ENCODE results near the gene SLC7A6OS.

SLC7A6OS gene

DNA sequence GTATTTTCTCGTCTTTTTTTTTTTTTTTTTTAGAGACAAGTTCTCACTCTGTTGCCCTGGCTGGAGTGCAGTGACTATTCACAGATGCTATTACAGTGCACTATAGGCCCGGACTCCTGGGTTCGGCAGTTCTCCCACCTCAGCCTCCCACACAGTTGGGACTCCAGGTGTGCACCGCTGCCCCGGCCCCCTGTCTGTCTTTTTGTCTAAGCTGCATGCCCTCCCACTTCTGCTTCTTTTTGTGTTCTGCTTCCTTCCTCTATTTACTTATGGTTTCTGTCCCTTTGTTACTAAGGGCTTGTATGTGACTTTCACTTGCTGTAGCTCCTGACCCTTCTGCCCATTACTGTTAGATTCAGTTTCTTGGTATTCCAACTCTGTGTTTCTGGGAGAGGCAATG, 25.9 kb downstream of the SLC7A6OS start:
- Histone ChIP-seq H3K27me3 (ENCODE audit: insufficient read depth, low read depth) (no peaks in the 10 kb centered on the region), H3K9ac (no peak overlapping the region), H3K4me2 (peak overlapping the region; percentile 64; the same call in 1 of the 2 replicates), H3K27ac (peak overlapping the region; percentile 19; the same call in 1 of the 2 replicates), H3K4me3 (IDR thresholded peaks at IDR 0.05; ENCODE audit: insufficient read depth, low read depth, low read length) (no peak overlapping the region), H2AFZ (ENCODE audit: low read depth) (no peak overlapping the region), H3K79me2 (ENCODE audit: insufficient read depth, low read depth) (peaks cover 18% of the 10 kb centered on the region; the same call in 1 of the 2 replicates), H3K4me1 (ENCODE audit: low read depth, poor library complexity, severe bottlenecking) (peaks cover 63% of the 10 kb centered on the region), H4K20me1 (ENCODE audit: insufficient read depth) (peaks cover 4% of the 10 kb centered on the region; the same call in 1 of the 2 replicates), H3K36me3 (ENCODE audit: insufficient read depth) (no peaks in the 10 kb centered on the region; the same call in 1 of the 2 replicates)
- TF ChIP-seq, protein P1, sequence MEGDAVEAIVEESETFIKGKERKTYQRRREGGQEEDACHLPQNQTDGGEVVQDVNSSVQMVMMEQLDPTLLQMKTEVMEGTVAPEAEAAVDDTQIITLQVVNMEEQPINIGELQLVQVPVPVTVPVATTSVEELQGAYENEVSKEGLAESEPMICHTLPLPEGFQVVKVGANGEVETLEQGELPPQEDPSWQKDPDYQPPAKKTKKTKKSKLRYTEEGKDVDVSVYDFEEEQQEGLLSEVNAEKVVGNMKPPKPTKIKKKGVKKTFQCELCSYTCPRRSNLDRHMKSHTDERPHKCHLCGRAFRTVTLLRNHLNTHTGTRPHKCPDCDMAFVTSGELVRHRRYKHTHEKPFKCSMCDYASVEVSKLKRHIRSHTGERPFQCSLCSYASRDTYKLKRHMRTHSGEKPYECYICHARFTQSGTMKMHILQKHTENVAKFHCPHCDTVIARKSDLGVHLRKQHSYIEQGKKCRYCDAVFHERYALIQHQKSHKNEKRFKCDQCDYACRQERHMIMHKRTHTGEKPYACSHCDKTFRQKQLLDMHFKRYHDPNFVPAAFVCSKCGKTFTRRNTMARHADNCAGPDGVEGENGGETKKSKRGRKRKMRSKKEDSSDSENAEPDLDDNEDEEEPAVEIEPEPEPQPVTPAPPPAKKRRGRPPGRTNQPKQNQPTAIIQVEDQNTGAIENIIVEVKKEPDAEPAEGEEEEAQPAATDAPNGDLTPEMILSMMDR (conservative IDR thresholded peaks at IDR 0.05; ENCODE audit: low read depth, low read length) = no peak

DNA sequence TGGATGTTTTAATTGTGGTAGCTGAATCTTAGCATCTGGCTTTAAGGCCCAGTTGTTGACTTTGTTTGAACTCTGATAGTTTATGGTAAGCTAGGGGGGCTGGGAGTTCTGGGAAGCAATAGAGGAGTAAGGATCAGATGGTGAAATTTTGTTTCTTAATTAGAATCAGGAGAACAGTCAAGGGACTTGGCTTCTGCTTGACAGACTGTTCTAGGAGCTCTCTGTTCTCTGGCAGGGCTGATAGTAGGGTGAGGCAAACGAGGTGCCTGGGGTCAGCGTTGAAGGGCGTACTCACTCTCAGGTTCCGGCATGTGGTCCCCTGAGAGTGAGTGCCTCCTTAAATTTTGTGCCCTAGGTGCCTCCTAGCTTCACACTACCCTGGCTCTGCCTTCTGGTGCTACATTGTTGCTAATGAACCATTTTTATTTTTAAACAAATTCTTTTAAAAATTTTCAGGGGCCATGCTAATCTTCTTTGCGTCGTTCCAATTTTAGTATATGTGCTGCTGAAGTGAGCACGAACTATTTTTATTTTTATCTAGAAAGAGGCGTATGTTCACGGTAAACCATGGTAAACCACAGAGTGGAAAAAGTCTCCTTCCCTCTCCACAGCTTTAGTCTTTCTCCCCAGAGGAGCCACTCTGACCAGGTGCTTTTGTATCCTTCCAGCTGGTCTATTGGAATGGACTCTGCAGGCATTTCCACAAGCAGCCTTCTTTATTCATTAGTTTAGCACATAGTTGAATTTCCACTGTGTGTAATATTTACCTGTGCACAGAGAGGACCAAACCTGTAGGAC, 26.7 kb downstream of the SLC7A6OS start:
- Histone ChIP-seq H3K79me2 (ENCODE audit: insufficient read depth, low read depth) (peaks cover 26% of the 10 kb centered on the region; the same call in 1 of the 2 replicates), H3K27me3 (ENCODE audit: insufficient read depth, low read depth) (no peaks in the 10 kb centered on the region), H3K4me3 (IDR thresholded peaks at IDR 0.05; ENCODE audit: insufficient read depth, low read depth, low read length) (no peak overlapping the region), H3K27ac (peak overlapping the region; percentile 10; the same call in 1 of the 2 replicates), H3K4me2 (peak overlapping the region; percentile 64; the same call in 1 of the 2 replicates), H3K36me3 (ENCODE audit: insufficient read depth) (no peaks in the 10 kb centered on the region; the same call in 1 of the 2 replicates), H4K20me1 (ENCODE audit: insufficient read depth) (peaks cover 4% of the 10 kb centered on the region; the same call in 1 of the 2 replicates), H3K9ac (no peak overlapping the region), H3K4me1 (ENCODE audit: low read depth, poor library complexity, severe bottlenecking) (peaks cover 63% of the 10 kb centered on the region), H2AFZ (ENCODE audit: low read depth) (no peak overlapping the region)
- TF ChIP-seq, protein P1 (conservative IDR thresholded peaks at IDR 0.05; ENCODE audit: low read depth, low read length) = no peak

DNA sequence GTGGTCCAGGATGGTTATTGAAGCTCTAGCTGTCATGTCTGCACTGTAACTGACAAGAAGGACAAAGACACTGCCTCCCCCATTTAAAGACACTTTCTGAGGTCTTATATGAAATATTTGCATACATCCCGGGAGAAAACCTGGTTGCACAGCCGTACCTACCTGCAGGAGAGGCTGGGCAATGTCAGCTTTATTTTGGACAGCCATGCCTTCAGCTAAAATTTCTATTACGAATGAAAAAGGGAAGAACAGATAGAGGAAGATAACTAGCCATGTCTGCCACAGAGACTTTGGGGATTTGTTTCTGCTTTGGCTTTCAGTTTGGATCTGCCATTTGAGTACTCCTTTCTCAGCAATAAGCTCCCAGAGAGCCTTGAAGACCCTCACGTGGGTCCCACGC, 27.4 kb downstream of the SLC7A6OS start:
- TF ChIP-seq, protein P1 (conservative IDR thresholded peaks at IDR 0.05; ENCODE audit: low read depth, low read length) = no peak
- peak overlapping the region; percentile 10; the same call in 1 of the 2 replicates for H3K27ac ChIP-seq
- H3K4me2 ChIP-seq = peak overlapping the region; percentile 64; the same call in 1 of the 2 replicates
- H3K9ac ChIP-seq = no peak overlapping the region
- no peaks in the 10 kb centered on the region; the same call in 1 of the 2 replicates for H3K36me3 ChIP-seq (ENCODE audit: insufficient read depth)
- no peak overlapping the region for H2AFZ ChIP-seq (ENCODE audit: low read depth)
- peaks cover 26% of the 10 kb centered on the region; the same call in 1 of the 2 replicates for H3K79me2 ChIP-seq (ENCODE audit: insufficient read depth, low read depth)
- H3K4me3 ChIP-seq (IDR thresholded peaks at IDR 0.05; ENCODE audit: insufficient read depth, low read depth, low read length) = no peak overlapping the region
- peaks cover 63% of the 10 kb centered on the region for H3K4me1 ChIP-seq (ENCODE audit: low read depth, poor library complexity, severe bottlenecking)
- H3K27me3 ChIP-seq (ENCODE audit: insufficient read depth, low read depth) = no peaks in the 10 kb centered on the region
- H4K20me1 ChIP-seq (ENCODE audit: insufficient read depth) = peaks cover 4% of the 10 kb centered on the region; the same call in 1 of the 2 replicates

DNA sequence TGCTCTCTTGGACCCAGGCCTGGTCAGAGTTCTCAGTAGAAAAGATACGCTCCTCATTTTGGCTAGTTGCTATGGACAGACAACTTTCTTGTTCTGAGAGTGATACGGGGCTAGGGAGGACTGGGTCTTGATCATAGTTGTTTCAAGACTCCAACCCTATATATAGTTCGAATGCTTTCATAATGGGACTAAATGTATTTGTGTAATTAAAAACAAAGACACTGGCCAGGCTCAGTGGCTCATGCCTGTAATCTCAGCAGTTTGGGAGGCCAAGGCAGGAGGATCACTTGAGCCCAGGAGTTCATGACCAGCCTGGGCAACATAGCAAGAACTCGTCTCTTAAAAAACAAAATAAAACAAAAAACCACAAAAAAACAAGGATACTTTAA, 28.7 kb downstream of the SLC7A6OS start:
- H2AFZ ChIP-seq (ENCODE audit: low read depth) = no peak overlapping the region
- H3K9ac ChIP-seq = no peak overlapping the region
- H3K4me3 ChIP-seq (IDR thresholded peaks at IDR 0.05; ENCODE audit: insufficient read depth, low read depth, low read length) = no peak overlapping the region
- no peaks in the 10 kb centered on the region; the same call in 1 of the 2 replicates for H3K36me3 ChIP-seq (ENCODE audit: insufficient read depth)
- H3K4me1 ChIP-seq (ENCODE audit: low read depth, poor library complexity, severe bottlenecking) = peaks cover 59% of the 10 kb centered on the region
- H3K4me2 ChIP-seq = no peak overlapping the region; the same call in 1 of the 2 replicates
- H3K27ac ChIP-seq = no peak overlapping the region
- TF ChIP-seq, protein P1 (conservative IDR thresholded peaks at IDR 0.05; ENCODE audit: low read depth, low read length) = no peak
- peaks cover 26% of the 10 kb centered on the region; the same call in 1 of the 2 replicates for H3K79me2 ChIP-seq (ENCODE audit: insufficient read depth, low read depth)
- H4K20me1 ChIP-seq (ENCODE audit: insufficient read depth) = peaks cover 4% of the 10 kb centered on the region; the same call in 1 of the 2 replicates
- no peaks in the 10 kb centered on the region for H3K27me3 ChIP-seq (ENCODE audit: insufficient read depth, low read depth)

Data from KMS-11 (cell line).